GM23338 (cell line): ENCODE measurements around the gene OSBPL6. TPM values are rescaled to one million over a fixed set of nuclear protein-coding genes. Genes with fewer than 3 reads are reported as not detected.
A peak's percentile ranks its signal among the peaks of the same experiment; 100 is the strongest.

Experiments
- ATAC-seq: fragments of 200-7000 bp; cut with Tn5 transposase; 3 replicates; pipeline ENCODE4 v1.9.1; 2020
- DNase-seq: peaks from one replicate; pipeline ENCODE4 v3.0.0-alpha.2; 2015; ENCODE audit warnings: low spot score
- H2AFZ ChIP-seq: fragments of 200-600 bp; sonication (generic); 2 replicates; pipeline ENCODE4 v1.8.0; 2016; ENCODE audit warnings: antibody characterized with exemption, mild to moderate bottlenecking, moderate library complexity
- H3F3A ChIP-seq: fragments of 200-600 bp; sonication (generic); replicated peaks from 2 replicates; pipeline ENCODE4 v1.8.0; 2017; ENCODE audit warnings: antibody characterized with exemption, mixed run types, low read depth
- H3K27ac ChIP-seq: fragments of 200-600 bp; sonication (generic); 2 replicates; pipeline ENCODE4 v1.6.1; 2016; ENCODE audit warnings: low read depth
- H3K27me3 ChIP-seq: fragments of 200-600 bp; sonication (generic); 2 replicates; pipeline ENCODE4 v1.8.0; 2016; ENCODE audit warnings: mild to moderate bottlenecking, mixed run types, moderate library complexity; ENCODE audit not compliant: insufficient read depth
- H3K36me3 ChIP-seq: fragments of 200-600 bp; sonication (generic); 2 replicates; pipeline ENCODE4 v1.8.0; 2016; ENCODE audit warnings: mild to moderate bottlenecking; ENCODE audit not compliant: insufficient read depth
- H3K4me1 ChIP-seq: fragments of 200-600 bp; sonication (generic); 2 replicates; pipeline ENCODE4 v1.8.0; 2016; ENCODE audit warnings: mild to moderate bottlenecking, moderate library complexity; ENCODE audit not compliant: insufficient read depth
- H3K4me2 ChIP-seq: fragments of 200-600 bp; sonication (generic); 2 replicates; pipeline ENCODE4 v1.7.1; 2017; ENCODE audit warnings: mixed run types
- H3K4me3 ChIP-seq: fragments of 200-600 bp; sonication (generic); 2 replicates; pipeline ENCODE4 v1.6.1; 2016; ENCODE audit warnings: mixed run types
- H3K79me2 ChIP-seq: fragments of 200-600 bp; sonication (generic); replicated peaks from 2 replicates; pipeline ENCODE4 v1.8.0; 2017; ENCODE audit warnings: mild to moderate bottlenecking; ENCODE audit not compliant: insufficient read depth
- H3K9me2 ChIP-seq: fragments of 200-600 bp; sonication (generic); 2 replicates; pipeline ENCODE4 v1.8.0; 2017; ENCODE audit not compliant: insufficient read depth
- H4K20me1 ChIP-seq: fragments of 200-600 bp; sonication (generic); replicated peaks from 2 replicates; pipeline ENCODE4 v1.8.0; 2017; ENCODE audit warnings: mild to moderate bottlenecking; ENCODE audit not compliant: insufficient read depth
- H3K27ac Mint-ChIP-seq: 2 replicates; pipeline ENCODE4 v1.8.0; 2020; ENCODE audit warnings: inconsistent platforms, mild to moderate bottlenecking, moderate library complexity, mixed read lengths
- H3K27me3 Mint-ChIP-seq: 3 replicates; pipeline ENCODE4 v1.8.0; 2022; ENCODE audit warnings: low read depth, mild to moderate bottlenecking, moderate library complexity, mixed read lengths, inconsistent platforms; ENCODE audit not compliant: insufficient read depth, poor library complexity
- H3K36me3 Mint-ChIP-seq: 3 replicates; pipeline ENCODE4 v1.8.0; 2021; ENCODE audit warnings: low read depth, mild to moderate bottlenecking, inconsistent platforms, moderate library complexity, mixed read lengths
- H3K4me1 Mint-ChIP-seq: 3 replicates; pipeline ENCODE4 v1.8.0; 2020; ENCODE audit warnings: mild to moderate bottlenecking, inconsistent platforms, mixed read lengths
- H3K4me3 Mint-ChIP-seq: 3 replicates; pipeline ENCODE4 v1.8.0; 2021; ENCODE audit warnings: moderate library complexity, mild to moderate bottlenecking, inconsistent platforms, mixed read lengths
- H3K9me3 Mint-ChIP-seq: 3 replicates; pipeline ENCODE4 v1.8.0; 2020; ENCODE audit warnings: moderate library complexity, mild to moderate bottlenecking, inconsistent platforms, mixed read lengths
- CREB1 ChIP-seq: fragments of 250-450 bp; sonication (Bioruptor Pico); IDR thresholded peaks from 2 replicates; pipeline ENCODE4 v1.5.0; 2020; ENCODE audit warnings: low read depth, mild to moderate bottlenecking, moderate library complexity
- CTCF ChIP-seq, 2 experiments: fragments of 200-600 bp in 1 of 2; sonication (generic) in 1 of 2; conservative IDR thresholded peaks; 2 replicates each; pipeline versions ENCODE4 v1.5.1 to v1.6.1; 2016 to 2017; ENCODE audit warnings: antibody characterized with exemption in 2 of 2, low read depth in 2 of 2, mild to moderate bottlenecking in 2 of 2, moderate library complexity in 1 of 2
- NANOG ChIP-seq: IDR thresholded peaks from 2 replicates; pipeline ENCODE4 v1.6.1; 2016; ENCODE audit warnings: antibody characterized with exemption, borderline replicate concordance
- POLR2AphosphoS5 ChIP-seq: IDR thresholded peaks from 2 replicates; pipeline ENCODE4 v1.6.1; 2016; ENCODE audit warnings: antibody characterized with exemption, low read depth
- STAT1 ChIP-seq: IDR thresholded peaks from one replicate; pipeline ENCODE4 v1.6.1; 2016; ENCODE audit warnings: antibody characterized with exemption; ENCODE audit not compliant: unreplicated experiment
- ZNF114 ChIP-seq: fragments of 250-450 bp; sonication (Bioruptor Pico); IDR thresholded peaks from 2 replicates; pipeline ENCODE4 v1.5.0; 2020; ENCODE audit warnings: mild to moderate bottlenecking, moderate library complexity
- polyA plus RNA-seq: library from polyadenylated mRNA; unstranded; fragments of >200 nt; fragmentation: Nextera tagmentation; extraction: Ambion mirVana; gene quantifications from 2 replicates; pipeline ENCODE4 v1.2.1, GENCODE V29; 2016
- total RNA-seq: library from RNA; depleted of rRNA; stranded (reverse); fragments of >200 nt; shearing (Covaris generic); gene quantifications from 2 replicates; pipeline ENCODE4 v1.2.3, GENCODE V29; 2014
- TF ChIP-seq, protein P1 (sequence below): IDR thresholded peaks from one replicate; pipeline ENCODE4 v1.6.1; 2018; ENCODE audit warnings: antibody characterized with exemption; ENCODE audit not compliant: unreplicated experiment

OSBPL6 gene
- total and polyA plus RNA-seq, 2 experiments from 2014 or later = 6.0 to 8.5 TPM

GRCh38 chr2:178309541-178309940, 115.2 kb downstream of the OSBPL6 start:
- Mint-ChIP-seq H3K27ac (no peak overlapping the region), H3K27me3 (no peaks in the 10 kb centered on the region), H3K9me3 (no peaks in the 10 kb centered on the region), H3K36me3 (no peaks in the 10 kb centered on the region), H3K4me1 (peaks cover 5% of the 10 kb centered on the region; the same call in 2 of the 3 replicates), H3K4me3 (no peak overlapping the region)
- TF ChIP-seq POLR2AphosphoS5 (no peak), STAT1 (no peak), ZNF114 (CRISPR knock-in tag) (no peak), NANOG (no peak)
- TF ChIP-seq, protein P1, sequence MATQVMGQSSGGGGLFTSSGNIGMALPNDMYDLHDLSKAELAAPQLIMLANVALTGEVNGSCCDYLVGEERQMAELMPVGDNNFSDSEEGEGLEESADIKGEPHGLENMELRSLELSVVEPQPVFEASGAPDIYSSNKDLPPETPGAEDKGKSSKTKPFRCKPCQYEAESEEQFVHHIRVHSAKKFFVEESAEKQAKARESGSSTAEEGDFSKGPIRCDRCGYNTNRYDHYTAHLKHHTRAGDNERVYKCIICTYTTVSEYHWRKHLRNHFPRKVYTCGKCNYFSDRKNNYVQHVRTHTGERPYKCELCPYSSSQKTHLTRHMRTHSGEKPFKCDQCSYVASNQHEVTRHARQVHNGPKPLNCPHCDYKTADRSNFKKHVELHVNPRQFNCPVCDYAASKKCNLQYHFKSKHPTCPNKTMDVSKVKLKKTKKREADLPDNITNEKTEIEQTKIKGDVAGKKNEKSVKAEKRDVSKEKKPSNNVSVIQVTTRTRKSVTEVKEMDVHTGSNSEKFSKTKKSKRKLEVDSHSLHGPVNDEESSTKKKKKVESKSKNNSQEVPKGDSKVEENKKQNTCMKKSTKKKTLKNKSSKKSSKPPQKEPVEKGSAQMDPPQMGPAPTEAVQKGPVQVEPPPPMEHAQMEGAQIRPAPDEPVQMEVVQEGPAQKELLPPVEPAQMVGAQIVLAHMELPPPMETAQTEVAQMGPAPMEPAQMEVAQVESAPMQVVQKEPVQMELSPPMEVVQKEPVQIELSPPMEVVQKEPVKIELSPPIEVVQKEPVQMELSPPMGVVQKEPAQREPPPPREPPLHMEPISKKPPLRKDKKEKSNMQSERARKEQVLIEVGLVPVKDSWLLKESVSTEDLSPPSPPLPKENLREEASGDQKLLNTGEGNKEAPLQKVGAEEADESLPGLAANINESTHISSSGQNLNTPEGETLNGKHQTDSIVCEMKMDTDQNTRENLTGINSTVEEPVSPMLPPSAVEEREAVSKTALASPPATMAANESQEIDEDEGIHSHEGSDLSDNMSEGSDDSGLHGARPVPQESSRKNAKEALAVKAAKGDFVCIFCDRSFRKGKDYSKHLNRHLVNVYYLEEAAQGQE = no peak
- Histone ChIP-seq H3K27ac (no peak overlapping the region), H4K20me1 (no peaks in the 10 kb centered on the region), H3K4me3 (no peak overlapping the region), H3K27me3 (no peaks in the 10 kb centered on the region), H3K36me3 (no peaks in the 10 kb centered on the region), H3K4me1 (no peaks in the 10 kb centered on the region), H3F3A (no peaks in the 10 kb centered on the region), H3K9me2 (no peaks in the 10 kb centered on the region), H3K4me2 (no peak overlapping the region), H3K79me2 (no peaks in the 10 kb centered on the region), H2AFZ (no peak overlapping the region)
- ATAC-seq = no peak
- no peak for DNase-seq

DNA sequence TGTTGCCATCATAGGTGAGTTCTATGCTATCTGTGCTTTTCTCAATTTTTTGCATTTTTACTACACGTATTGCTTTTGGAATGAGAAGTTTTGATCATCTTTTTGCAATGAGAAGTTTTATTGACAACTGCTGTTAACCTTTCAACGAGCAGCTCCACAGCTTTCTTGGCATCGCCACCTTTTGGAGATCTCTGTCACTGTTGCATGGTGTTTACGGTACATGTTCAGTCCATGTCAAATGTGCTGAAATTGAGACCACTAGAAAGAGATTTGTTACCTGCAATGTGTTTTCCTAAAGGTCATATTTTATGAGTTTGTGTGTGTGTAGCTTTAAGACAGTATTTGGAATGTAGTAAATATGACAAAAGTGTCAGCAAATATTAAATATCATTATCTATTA, 120.8 kb downstream of the OSBPL6 start:
- Mint-ChIP-seq H3K4me3 (no peak overlapping the region), H3K27ac (no peak overlapping the region), H3K4me1 (no peaks in the 10 kb centered on the region), H3K9me3 (no peaks in the 10 kb centered on the region), H3K36me3 (no peaks in the 10 kb centered on the region), H3K27me3 (no peaks in the 10 kb centered on the region)
- Histone ChIP-seq H3K4me1 (no peaks in the 10 kb centered on the region), H3K27ac (no peak overlapping the region), H3K9me2 (no peaks in the 10 kb centered on the region), H3K27me3 (no peaks in the 10 kb centered on the region), H3K4me2 (no peak overlapping the region), H3K4me3 (no peak overlapping the region), H3K79me2 (no peaks in the 10 kb centered on the region), H3F3A (no peaks in the 10 kb centered on the region), H3K36me3 (no peaks in the 10 kb centered on the region), H2AFZ (no peak overlapping the region), H4K20me1 (no peaks in the 10 kb centered on the region)
- peak in 1 of 2 experiments; percentile 39; a peak in 2 of 4 replicates for TF ChIP-seq CTCF (conservative IDR thresholded peaks at IDR 0.05; ENCODE audit: low read depth in 2 of 2)
- no peak for TF ChIP-seq ZNF114 (CRISPR knock-in tag)
- TF ChIP-seq CREB1 (CRISPR knock-in tag) = no peak
- no peak for ATAC-seq
- no peak for DNase-seq
